Tibial artery (tissue), 4 donors: Measurements from ENCODE around the gene GATAD2A.

Experiments
- DNase-seq, 2 donors: peaks; one replicate each; pipeline ENCODE4 v3.0.0-alpha.2; 2019
- H3K27ac ChIP-seq, 2 donors: fragments of 200-600 bp; sonication (generic) in 1 of 2; 1 replicate in 1 of 2; 2 replicates in 1 of 2; pipeline ENCODE4 v1.5.1; 2018 to 2019; ENCODE audit warnings: mild to moderate bottlenecking in 1 of 2
- H3K27me3 ChIP-seq, 2 donors: fragments of 200-600 bp; sonication (generic) in 1 of 2; one replicate each; pipeline versions ENCODE4 v1.5.1 to v1.6.0; 2016 to 2019
- H3K36me3 ChIP-seq, 3 donors: fragments of 200-600 bp; sonication (generic) in 2 of 3; one replicate each; pipeline ENCODE4 v1.5.1; 2016 to 2019; ENCODE audit warnings: mild to moderate bottlenecking in 2 of 3
- H3K4me1 ChIP-seq, 4 donors: fragments of 200-600 bp; sonication (generic) in 2 of 4; 1 replicate in 3 of 4; 2 replicates in 1 of 4; pipeline ENCODE4 v1.5.1; 2016 to 2019
- H3K4me3 ChIP-seq, 2 donors: fragments of 200-600 bp; sonication (generic) in 1 of 2; 1 replicate in 1 of 2; 2 replicates in 1 of 2; pipeline ENCODE4 v1.5.1; 2018 to 2019; ENCODE audit warnings: mild to moderate bottlenecking in 2 of 2
- H3K9me3 ChIP-seq, 3 donors: fragments of 200-600 bp; sonication (generic) in 1 of 3; one replicate each; pipeline ENCODE4 v1.5.1; 2016 to 2019
- CTCF ChIP-seq, 2 experiments: fragments of 200-600 bp in 1 of 2; fragments of 450-650 bp in 1 of 2; IDR thresholded peaks; one replicate each; pipeline ENCODE4 v1.5.1; 2017 to 2019; ENCODE audit warnings: antibody characterized with exemption in 2 of 2, mild to moderate bottlenecking in 1 of 2, moderate library complexity in 1 of 2
- intact Hi-C: fragments of 100-400 bp; cut with DNase I; formaldehyde crosslinking; loops from one replicate; pipeline ENCODE4 v1.15.0; 2023; ENCODE audit warnings: low total_unique reads

The GATAD2A gene

GRCh38 chr19:19540715-19541515 is 135.4 kb downstream of the GATAD2A start:
- peaks cover 0 to 84% of the 10 kb centered on the region in 2 donors for H3K27me3 ChIP-seq
- peak overlapping the region in 1 of 2 donors; percentile 20 for H3K4me3 ChIP-seq
- H3K36me3 ChIP-seq: no peaks in the 10 kb centered on the region
- TF ChIP-seq CTCF (IDR thresholded peaks at IDR 0.05): no peak
- no peak overlapping the region for H3K27ac ChIP-seq
- H3K9me3 ChIP-seq: no peaks in the 10 kb centered on the region
- DNase-seq: no peak
- intact Hi-C loops: no loop called here
- peaks cover 0 to 39% (median 29%) of the 10 kb centered on the region in 4 donors for H3K4me1 ChIP-seq

GRCh38 chr19:19541616-19542015 is 136.1 kb downstream of the GATAD2A start:
- no peak for DNase-seq
- TF ChIP-seq CTCF (IDR thresholded peaks at IDR 0.05): no peak
- peaks cover 0 to 91% of the 10 kb centered on the region in 2 donors for H3K27me3 ChIP-seq
- no peak overlapping the region for H3K4me3 ChIP-seq
- intact Hi-C loops: no loop called here
- peaks cover 0 to 40% (median 29%) of the 10 kb centered on the region in 4 donors for H3K4me1 ChIP-seq
- no peaks in the 10 kb centered on the region for H3K9me3 ChIP-seq
- H3K36me3 ChIP-seq: no peaks in the 10 kb centered on the region
- H3K27ac ChIP-seq: no peak overlapping the region

GRCh38 chr19:19542507-19542906 is 137.0 kb downstream of the GATAD2A start:
- no peak overlapping the region for H3K27ac ChIP-seq
- no peak overlapping the region for H3K4me3 ChIP-seq
- no peaks in the 10 kb centered on the region for H3K9me3 ChIP-seq
- no peak for DNase-seq
- TF ChIP-seq CTCF (IDR thresholded peaks at IDR 0.05): no peak
- H3K27me3 ChIP-seq: peaks cover 0 to 94% of the 10 kb centered on the region in 2 donors
- intact Hi-C loops: no loop called here
- H3K4me1 ChIP-seq: peaks cover 0 to 38% (median 28%) of the 10 kb centered on the region in 4 donors
- no peaks in the 10 kb centered on the region for H3K36me3 ChIP-seq

- Histone ChIP-seq H3K4me1 (peaks cover 0 to 32% (median 24%) of the 10 kb centered on the region in 4 donors), H3K4me3 (no peak overlapping the region), H3K27ac (no peak overlapping the region), H3K9me3 (no peaks in the 10 kb centered on the region), H3K27me3 (peaks cover 0 to 96% of the 10 kb centered on the region in 2 donors), H3K36me3 (no peaks in the 10 kb centered on the region)
- TF ChIP-seq CTCF (IDR thresholded peaks at IDR 0.05): no peak
- no peak for DNase-seq
- intact Hi-C loops: no loop called here
Measured at GRCh38 chr19:19543101-19543500, 137.6 kb downstream of the GATAD2A start.

- no peak overlapping the region for H3K27ac ChIP-seq
- H3K27me3 ChIP-seq: peaks cover 0 to 96% of the 10 kb centered on the region in 2 donors
- intact Hi-C loops: no loop called here
- no peaks in the 10 kb centered on the region for H3K36me3 ChIP-seq
- no peak for DNase-seq
- no peaks in the 10 kb centered on the region for H3K9me3 ChIP-seq
- H3K4me1 ChIP-seq: peaks cover 0 to 26% (median 19%) of the 10 kb centered on the region in 4 donors
- TF ChIP-seq CTCF (IDR thresholded peaks at IDR 0.05): no peak
- H3K4me3 ChIP-seq: no peak overlapping the region
Measured at GRCh38 chr19:19543640-19544039, 138.2 kb downstream of the GATAD2A start.
